H1 (cell line): Measurements from ENCODE around the gene ERICH3. TPM values are rescaled to one million over a fixed set of nuclear protein-coding genes. Genes with fewer than 3 reads are reported as not detected.

Source experiments
- CTCF ChIA-PET: fragments of 300-600 bp; sonication (Branson Sonifier 250); formaldehyde crosslinking; loops from one replicate; lab custom pipeline; 2021; ENCODE audit not compliant: partially characterized antibody; lab: Charles Lee
- POLR2A ChIA-PET: fragments of 300-600 bp; sonication (Branson Sonifier 250); formaldehyde crosslinking; loops from one replicate; lab custom pipeline; 2021; ENCODE audit warnings: inconsistent platforms; ENCODE audit not compliant: partially characterized antibody; lab: Charles Lee
- DNase-seq, 2 experiments: peaks; one replicate each; pipeline versions ENCODE4 v3.0.0 to v3.0.0-alpha.2; 2010 to 2022; ENCODE audit warnings: low spot score in 2 of 2, low read depth in 1 of 2, mixed read lengths in 1 of 2
- FAIRE-seq: peaks from 2 replicates; lab custom pipeline; 2011; peaks lifted over from hg19 to GRCh38; lab: Jason Lieb, UNC
- H2AFZ ChIP-seq: 2 replicates; pipeline ENCODE4 v1.8.1; 2012; ENCODE audit warnings: low read length, inconsistent platforms
- H2AK5ac ChIP-seq: 2 replicates; pipeline ENCODE4 v1.6.1; 2013; ENCODE audit warnings: low read depth, low read length
- H2BK120ac ChIP-seq: replicated peaks from 2 replicates; pipeline ENCODE3; 2013; ENCODE audit warnings: low read depth, low read length, inconsistent platforms
- H2BK12ac ChIP-seq: 2 replicates; pipeline ENCODE4 v1.6.1; 2013; ENCODE audit warnings: low read depth, low read length
- H2BK15ac ChIP-seq: 2 replicates; pipeline ENCODE4 v1.6.1; 2013; ENCODE audit warnings: low read length
- H2BK20ac ChIP-seq: 2 replicates; pipeline ENCODE4 v1.6.1; 2013; ENCODE audit warnings: low read length
- H2BK5ac ChIP-seq: 2 replicates; pipeline ENCODE4 v1.6.1; 2013; ENCODE audit warnings: low read depth, low read length
- H3K14ac ChIP-seq: 2 replicates; pipeline ENCODE4 v1.6.1; 2013; ENCODE audit warnings: inconsistent platforms; ENCODE audit not compliant: insufficient read length
- H3K18ac ChIP-seq: 2 replicates; pipeline ENCODE4 v1.6.1; 2013; ENCODE audit warnings: low read length; ENCODE audit errors: extremely low read depth
- H3K23ac ChIP-seq: 2 replicates; pipeline ENCODE4 v1.6.1; 2013; ENCODE audit warnings: inconsistent platforms; ENCODE audit not compliant: insufficient read length
- H3K23me2 ChIP-seq: 2 replicates; pipeline ENCODE4 v1.6.1; 2013; ENCODE audit warnings: low read depth, low read length
- H3K27ac ChIP-seq: 2 replicates; pipeline ENCODE4 v1.6.1; 2011; ENCODE audit warnings: low read depth, low read length, inconsistent platforms
- H3K27me3 ChIP-seq, 4 experiments: replicated peaks in 1 of 4; 1 replicate in 1 of 4; 2 replicates in 3 of 4; pipeline versions ENCODE4 v1.6.1 to v1.8.1; 2011 to 2013; ENCODE audit warnings: low read length in 3 of 4, mild to moderate bottlenecking in 3 of 4, inconsistent platforms in 2 of 4, mixed read lengths in 2 of 4, moderate library complexity in 1 of 4; ENCODE audit not compliant: control insufficient read depth in 3 of 4, insufficient read depth in 3 of 4; ENCODE audit errors: extremely low read depth in 1 of 4
- H3K36me3 ChIP-seq, 4 experiments: 2 replicates each; pipeline versions ENCODE4 v1.6.1 to v1.8.1; 2011 to 2013; ENCODE audit warnings: mild to moderate bottlenecking in 4 of 4, low read length in 3 of 4, moderate library complexity in 2 of 4, control low read depth in 1 of 4, inconsistent platforms in 1 of 4; ENCODE audit not compliant: insufficient read depth in 4 of 4, control insufficient read depth in 2 of 4
- H3K4ac ChIP-seq: replicated peaks from 2 replicates; pipeline ENCODE3; 2013; ENCODE audit warnings: low read length, low read depth, mixed read lengths, inconsistent platforms; ENCODE audit not compliant: insufficient read length
- H3K4me1 ChIP-seq, 4 experiments: replicated peaks in 1 of 4; 1 replicate in 1 of 4; 2 replicates in 3 of 4; pipeline versions ENCODE4 v1.6.1 to v1.8.1; 2011 to 2013; ENCODE audit warnings: low read length in 3 of 4, inconsistent platforms in 2 of 4, mixed read lengths in 1 of 4; ENCODE audit not compliant: insufficient read depth in 4 of 4, control insufficient read depth in 3 of 4
- H3K4me2 ChIP-seq, 2 experiments: 2 replicates each; pipeline versions ENCODE4 v1.6.1 to v1.8.1; 2011 to 2013; ENCODE audit warnings: low read depth in 2 of 2, low read length in 2 of 2, control low read depth in 1 of 2, inconsistent platforms in 1 of 2, mild to moderate bottlenecking in 1 of 2; ENCODE audit not compliant: insufficient read depth in 1 of 2
- H3K4me3 ChIP-seq, 4 experiments: fragments of 200-600, 300-600 bp in 1 of 4; sonication (generic), shearing (Covaris generic), sonication (Bioruptor Twin) in 1 of 4; 2 replicates each; pipeline versions ENCODE4 v1.5.1 to v1.8.1; 2011 to 2016; ENCODE audit warnings: low read length in 4 of 4, low read depth in 3 of 4, control low read depth in 2 of 4, inconsistent platforms in 2 of 4, mild to moderate bottlenecking in 2 of 4, mixed read lengths in 1 of 4, moderate library complexity in 1 of 4; ENCODE audit not compliant: insufficient read depth in 2 of 4; ENCODE audit errors: extremely low read depth in 1 of 4
- H3K56ac ChIP-seq: replicated peaks from 2 replicates; pipeline ENCODE3; 2013; ENCODE audit warnings: low read depth, mild to moderate bottlenecking, mixed read lengths, low read length, inconsistent platforms; ENCODE audit not compliant: insufficient read length
- H3K79me1 ChIP-seq: 2 replicates; pipeline ENCODE4 v1.6.1; 2013; ENCODE audit warnings: low read depth, low read length, control low read depth
- H3K79me2 ChIP-seq, 2 experiments: 2 replicates each; pipeline versions ENCODE4 v1.6.1 to v1.8.1; 2012 to 2013; ENCODE audit warnings: low read length in 2 of 2, mild to moderate bottlenecking in 2 of 2, inconsistent platforms in 1 of 2; ENCODE audit not compliant: insufficient read depth in 2 of 2, control insufficient read depth in 1 of 2
- H3K9ac ChIP-seq, 4 experiments: replicated peaks in 1 of 4; 1 replicate in 1 of 4; 2 replicates in 3 of 4; pipeline versions ENCODE4 v1.6.1 to v1.8.1; 2011 to 2013; ENCODE audit warnings: low read depth in 3 of 4, low read length in 3 of 4, control low read depth in 2 of 4, mild to moderate bottlenecking in 2 of 4, moderate library complexity in 2 of 4, inconsistent platforms in 1 of 4; ENCODE audit errors: extremely low read depth in 1 of 4
- H3K9me3 ChIP-seq, 2 experiments: 2 replicates each; pipeline versions ENCODE4 v1.6.1 to v1.8.1; 2012 to 2013; ENCODE audit warnings: mild to moderate bottlenecking in 2 of 2, moderate library complexity in 2 of 2, control low read depth in 1 of 2, inconsistent platforms in 1 of 2, low read depth in 1 of 2, low read length in 1 of 2, mixed read lengths in 1 of 2; ENCODE audit not compliant: insufficient read depth in 2 of 2
- H4K20me1 ChIP-seq, 2 experiments: replicated peaks in 1 of 2; 2 replicates each; pipeline versions ENCODE3 to v1.8.1; 2011 to 2013; ENCODE audit warnings: inconsistent platforms in 2 of 2, low read length in 2 of 2, mild to moderate bottlenecking in 1 of 2; ENCODE audit not compliant: insufficient read depth in 2 of 2, control insufficient read depth in 1 of 2
- H4K5ac ChIP-seq: 2 replicates; pipeline ENCODE4 v1.6.1; 2013; ENCODE audit warnings: low read length, low read depth, mixed read lengths, inconsistent platforms; ENCODE audit not compliant: insufficient read length
- H4K8ac ChIP-seq: 2 replicates; pipeline ENCODE4 v1.8.0; 2013; ENCODE audit warnings: mild to moderate bottlenecking, moderate library complexity, low read length, inconsistent platforms; ENCODE audit not compliant: insufficient read depth; ENCODE audit errors: extremely low read depth
- H4K91ac ChIP-seq: replicated peaks from 2 replicates; pipeline ENCODE3; 2013; ENCODE audit warnings: low read length, mixed read lengths, inconsistent platforms; ENCODE audit not compliant: insufficient read length
- ATF3 ChIP-seq: IDR thresholded peaks from 2 replicates; pipeline ENCODE4 v1.6.1; 2011; ENCODE audit warnings: low read depth, mild to moderate bottlenecking, low read length; ENCODE audit not compliant: insufficient read depth
- BACH1 ChIP-seq: IDR thresholded peaks from 2 replicates; pipeline ENCODE4 v1.6.1; 2012; ENCODE audit warnings: low read length, improper control_type of control experiment
- CTCF ChIP-seq, 3 experiments: IDR thresholded peaks; 1 replicate in 2 of 3; 2 replicates in 1 of 3; pipeline versions ENCODE4 v1.5.1 to v1.6.1; 2011; ENCODE audit warnings: low read length in 3 of 3, mild to moderate bottlenecking in 3 of 3, inconsistent platforms in 2 of 3, low read depth in 1 of 3, moderate library complexity in 1 of 3; ENCODE audit not compliant: insufficient read depth in 1 of 3; ENCODE audit errors: control extremely low read depth in 1 of 3
- RAD21 ChIP-seq, 2 experiments: IDR thresholded peaks in 1 of 2; conservative IDR thresholded peaks in 1 of 2; 2 replicates each; pipeline ENCODE4 v1.6.1; 2011; ENCODE audit warnings: low read depth in 2 of 2, low read length in 2 of 2, improper control_type of control experiment in 1 of 2, inconsistent platforms in 1 of 2, mild to moderate bottlenecking in 1 of 2, moderate library complexity in 1 of 2
- SIX5 ChIP-seq: IDR thresholded peaks from 2 replicates; pipeline ENCODE4 v1.6.1; 2011; ENCODE audit warnings: mild to moderate bottlenecking, low read depth, low read length
- USF2 ChIP-seq: IDR thresholded peaks from 2 replicates; pipeline ENCODE4 v1.6.1; 2011; ENCODE audit warnings: low read length, improper control_type of control experiment
- WGBS, 2 experiments: shearing (Covaris generic) in 1 of 2; methylation state at CpG; one replicate each; pipeline versions ENCODE4 v1.1.6 to v1.1.7; 2013 to 2015; ENCODE audit warnings: low lambda C conversion rate in 2 of 2, mixed read lengths in 2 of 2, inconsistent platforms in 1 of 2, low coverage in 1 of 2, missing lambda C conversion rate in 1 of 2; ENCODE audit not compliant: insufficient replicate concordance in 2 of 2, insufficient coverage in 1 of 2, insufficient read length in 1 of 2; ENCODE audit errors: extremely low coverage in 1 of 2, missing lambda C conversion rate in 1 of 2; 5-methylcytosine and 5-hydroxymethylcytosine counted together
- polyA plus RNA-seq, 7 experiments: library from polyadenylated mRNA; depleted of rRNA in 3 of 7; stranded (reverse) in 5 of 7; unstranded in 2 of 7; fragments of >200 nt in 5 of 7; fragments of 200-250 nt in 2 of 7; gene quantifications; 1 replicate in 5 of 7; 2 replicates in 1 of 7; 4 replicates in 1 of 7; pipeline versions ENCODE4 v1.2.1 to v1.2.3, GENCODE V29; 2011 to 2013; ENCODE audit warnings: missing spikeins in 2 of 7, mixed read lengths in 2 of 7
- total RNA-seq: library from RNA; stranded (reverse); fragmentation: NEBNext Ultra II Directional; extraction: Animal tissue kit (Norgen Biotek cat#: 25700); gene quantifications from 2 replicates; pipeline ENCODE4 v1.2.1, GENCODE V29; 2021

Gene ERICH3
- total and polyA plus RNA-seq, 2 of the 8 experiments (the other 6 are each of a cell fraction or from before 2014, with no cell fraction given), result 0.02 TPM; not detected in 1

- Histone ChIP-seq H3K4me3 (no peak overlapping the region), H3K23ac (no peak overlapping the region), H4K5ac (no peak overlapping the region), H3K79me2 (no peaks in the 10 kb centered on the region), H3K4me1 (no peaks in the 10 kb centered on the region), H4K91ac (no peak overlapping the region), H3K27me3 (no peaks in the 10 kb centered on the region), H4K20me1 (no peaks in the 10 kb centered on the region), H3K4me2 (no peak overlapping the region), H2BK12ac (no peak overlapping the region), H2BK15ac (no peak overlapping the region), H3K9ac (no peak overlapping the region), H3K56ac (no peak overlapping the region), H4K8ac (no peak overlapping the region), H3K9me3 (no peaks in the 10 kb centered on the region), H2BK120ac (no peak overlapping the region), H2AFZ (no peak overlapping the region), H3K27ac (no peak overlapping the region), H3K14ac (no peak overlapping the region), H3K79me1 (no peaks in the 10 kb centered on the region), H2BK20ac (no peak overlapping the region), H3K23me2 (no peaks in the 10 kb centered on the region), H2BK5ac (no peak overlapping the region), H3K18ac (no peak overlapping the region), H3K36me3 (peaks cover 0 to 6% (median 2%) of the 10 kb centered on the region in 4 experiments; a peak in 2 of 8 replicates), H3K4ac (no peak overlapping the region), H2AK5ac (no peak overlapping the region)
- ChIA-PET CTCF (interaction anchor here (0.7 to 2.1 kb wide), 4 partner anchors 8 to 25 kb away, joined by 3 to 11 read pairs (median 3); partner anchors contain the start of genes CRYZ and TYW3), POLR2A (interaction anchor here (1.6 kb wide), 1 partner anchor 18 kb away, joined by 5 read pairs; the partner anchor contains the start of genes CRYZ and TYW3)
- TF ChIP-seq ATF3 (no peak), USF2 (no peak), BACH1 (no peak), RAD21 (IDR thresholded peaks at IDR 0.05 in 1 of 2, conservative IDR thresholded peaks at IDR 0.05 in 1 of 2; ENCODE audit: low read depth in 2 of 2, low read length in 2 of 2) (no peak), SIX5 (no peak), CTCF (IDR thresholded peaks at IDR 0.05; ENCODE audit: control extremely low read depth in 1 of 3, insufficient read depth in 1 of 3, low read depth in 1 of 3, low read length in 3 of 3) (no peak)
- WGBS, 2 experiments, result 77% methylated on average over 1 of the region's 1 CpG; no CpG with 5 or more reads in 1 of the 2 experiments
- DNase-seq, result no peak
- no peak for FAIRE-seq
Observed at GRCh38 chr1:74714429-74715235, 41.0 kb upstream of the ERICH3 start.
